Right ventricle myocardium superior (tissue), 1 donor: ENCODE data around the gene AXIN2. TPM values are rescaled to one million over a fixed set of nuclear protein-coding genes. Genes with fewer than 3 reads are reported as not detected.
"Not testable (repeated sequence)": the region's sequence is repeated elsewhere in the genome, so short reads cannot be mapped to it uniquely, and the experiment has no call there.

Experiments used
- ATAC-seq: fragments of 200-7000 bp; cut with Tn5 transposase; one replicate; pipeline ENCODE4 v1.9.1; 2020; ENCODE audit warnings: mild to moderate bottlenecking; ENCODE audit not compliant: poor library complexity
- DNase-seq: peaks from one replicate; pipeline ENCODE4 v3.0.0-alpha.2; 2020
- intact Hi-C: fragments of 100-400 bp; cut with DNase I; formaldehyde crosslinking; loops from one replicate; pipeline ENCODE4 v1.11.2; 2022
- total RNA-seq: library from RNA; stranded (reverse); fragmentation: NEBNext Ultra II Directional; extraction: Animal tissue kit (Norgen Biotek cat#: 25700); gene quantifications from one replicate; pipeline ENCODE4 v1.2.1, GENCODE V29; 2021
- donor health status: DM: no; HTN: yes; CAD: no; lungs with severe emphysema.

The AXIN2 gene
- total RNA-seq, 1 donor from 2014 or later = 20.7 TPM

- DNase-seq (no peak), ATAC-seq (no peak)
- intact Hi-C loops = no loop called here
Measured at GRCh38 chr17:65503557-65503956, 57.9 kb downstream of the AXIN2 start.

DNA sequence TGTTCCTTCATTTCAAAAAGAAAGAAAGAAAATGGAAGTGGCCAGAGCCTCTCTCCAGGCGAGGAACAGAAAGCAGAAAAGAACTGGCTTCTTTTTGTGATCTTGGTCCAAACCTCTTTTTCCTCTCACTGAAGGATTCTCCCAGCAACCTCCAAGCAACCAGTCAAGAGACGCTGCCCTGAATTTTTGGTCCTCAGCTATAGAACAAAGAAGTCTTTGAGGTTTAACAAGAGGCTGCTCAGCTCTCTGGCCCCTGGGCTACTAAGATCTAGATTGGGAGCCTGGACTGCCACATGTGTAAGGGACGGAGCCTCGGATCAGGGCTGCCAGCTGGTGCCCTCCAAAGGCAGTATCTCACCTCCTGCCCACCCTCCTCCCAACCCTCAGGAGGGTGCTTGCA is 62.6 kb downstream of the AXIN2 start:
- no peak for ATAC-seq
- intact Hi-C loops = no loop called here

GRCh38 chr17:65496801-65497200 is 64.6 kb downstream of the AXIN2 start:
- ATAC-seq (no peak), DNase-seq (no peak)
- intact Hi-C loops = no loop called here

More for the DNA sequence above, 62.6 kb downstream of the AXIN2 start:
- DNase-seq = no peak

GRCh38 chr17:65495122-65496055 is 66.1 kb downstream of the AXIN2 start:
- intact Hi-C loops = no loop called here
- ATAC-seq (no peak), DNase-seq (no peak)

GRCh38 chr17:65489413-65490155 is 71.9 kb downstream of the AXIN2 start:
- ATAC-seq = no peak
- intact Hi-C loops = no loop called here
- no peak for DNase-seq

- intact Hi-C loops = no loop called here
- no peak for DNase-seq
- no peak for ATAC-seq
Measured at GRCh38 chr17:65488665-65489064, 72.8 kb downstream of the AXIN2 start.

DNA sequence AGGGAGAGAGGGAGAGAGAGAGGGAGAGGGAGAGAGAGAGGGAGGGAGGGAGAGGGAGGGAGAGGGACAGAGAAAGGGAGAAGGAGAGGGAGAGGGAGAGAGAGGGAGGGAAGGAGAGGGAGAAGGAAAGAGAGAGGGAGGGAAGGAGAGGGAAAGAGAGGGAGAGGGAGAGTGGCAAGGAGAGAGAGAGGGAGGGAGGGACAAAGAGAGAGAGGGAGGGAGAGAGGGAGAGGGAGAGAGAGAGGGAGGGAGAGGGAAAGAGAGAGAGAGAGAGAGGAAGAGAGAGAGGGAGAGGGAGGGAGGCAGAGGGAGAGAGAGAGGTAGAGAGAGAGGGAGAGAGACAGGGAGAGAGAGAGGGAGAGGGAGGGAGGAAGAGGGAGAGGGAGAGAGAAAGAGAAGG is 73.5 kb downstream of the AXIN2 start:
- ATAC-seq = no peak
- intact Hi-C loops = no loop called here

DNA sequence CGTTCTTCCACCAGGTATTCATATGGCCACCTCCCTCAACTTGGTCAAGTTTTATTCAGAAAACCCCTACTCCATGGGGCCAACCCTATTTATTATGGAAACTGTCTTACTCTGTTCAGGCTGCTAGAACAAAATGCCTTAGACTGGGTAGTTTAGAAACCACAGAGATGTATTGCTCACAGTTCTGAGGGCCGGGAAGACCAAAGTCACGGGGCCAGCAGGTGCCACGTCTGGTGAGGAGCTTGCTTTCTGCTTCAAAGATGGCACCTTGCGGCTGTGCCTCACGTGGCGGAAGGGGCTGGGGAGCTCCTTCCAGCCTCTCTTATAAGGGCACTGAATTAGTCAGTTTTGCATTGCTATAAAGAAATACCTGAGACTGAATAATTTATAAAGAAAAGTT is 74.3 kb downstream of the AXIN2 start:
- intact Hi-C loops = no loop called here
- no peak for DNase-seq
- ATAC-seq = no peak

More for the DNA sequence above, 73.5 kb downstream of the AXIN2 start:
- DNase-seq = no peak

- ATAC-seq = peak; percentile 84
- intact Hi-C loops = no loop called here
- peak; percentile 69 for DNase-seq
Measured at GRCh38 chr17:65485388-65486299, 75.8 kb downstream of the AXIN2 start.

DNA sequence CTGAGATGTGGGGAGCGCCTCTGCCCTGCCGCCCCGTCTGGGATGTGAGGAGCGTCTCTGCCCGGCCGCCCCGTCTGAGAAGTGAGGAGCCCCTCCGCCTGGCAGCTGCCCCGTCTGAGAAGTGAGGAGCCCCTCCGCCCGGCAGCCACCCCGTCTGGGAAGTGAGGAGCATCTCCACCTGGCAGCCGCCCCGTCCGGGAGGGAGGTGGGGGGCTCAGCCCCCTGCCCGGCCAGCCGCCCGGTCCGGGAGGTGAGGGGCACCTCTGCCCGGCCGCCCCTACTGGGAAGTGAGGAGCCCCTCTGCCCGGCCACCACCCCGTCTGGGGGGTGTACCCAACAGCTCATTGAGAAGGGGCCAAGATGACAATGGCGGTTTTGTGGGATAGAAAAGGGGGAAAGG is 77.0 kb downstream of the AXIN2 start:
- ATAC-seq, DNase-seq, intact Hi-C loops: not testable (repeated sequence)

DNA sequence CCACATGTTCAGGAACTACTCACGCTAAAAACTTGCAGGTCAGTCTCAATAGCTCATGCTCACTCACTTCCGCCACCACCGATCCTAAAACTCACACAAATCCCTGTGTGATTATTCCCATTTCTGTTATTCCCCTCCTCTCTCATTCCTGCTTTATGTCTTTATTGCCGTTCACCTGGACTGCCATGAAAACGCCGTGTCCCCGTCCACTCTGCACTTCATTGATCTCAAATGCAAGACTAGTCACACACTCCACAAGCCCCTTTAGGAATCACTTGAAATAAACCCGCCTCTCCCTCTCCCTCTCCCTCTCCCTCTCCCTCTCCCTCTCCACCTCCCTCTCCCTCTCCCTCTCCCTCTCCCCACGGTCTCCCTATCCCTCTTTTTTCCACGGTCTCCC is 78.0 kb downstream of the AXIN2 start:
- intact Hi-C loops = no loop called here
- ATAC-seq (no peak), DNase-seq (no peak)

DNA sequence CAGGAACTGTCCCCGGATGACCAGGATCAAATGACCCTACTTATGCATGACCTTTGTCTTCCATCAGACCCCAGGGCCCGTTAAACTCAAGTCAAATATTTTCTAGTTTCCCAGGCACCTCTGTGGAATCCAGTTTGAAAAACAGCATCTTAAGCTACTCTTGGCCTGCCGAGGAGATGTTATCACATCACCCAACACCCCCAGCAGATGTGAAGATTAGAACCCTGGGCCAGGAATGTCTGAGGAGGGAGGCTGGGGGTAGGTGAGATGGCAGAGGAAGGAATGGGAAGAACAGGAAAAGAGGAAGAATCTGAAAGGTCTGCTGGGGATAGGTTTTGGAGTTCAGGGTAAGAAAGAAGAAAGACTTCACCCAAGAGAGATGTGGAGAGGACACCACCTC is 79.2 kb downstream of the AXIN2 start:
- ATAC-seq = no peak
- intact Hi-C loops = no loop called here
- no peak for DNase-seq

DNA sequence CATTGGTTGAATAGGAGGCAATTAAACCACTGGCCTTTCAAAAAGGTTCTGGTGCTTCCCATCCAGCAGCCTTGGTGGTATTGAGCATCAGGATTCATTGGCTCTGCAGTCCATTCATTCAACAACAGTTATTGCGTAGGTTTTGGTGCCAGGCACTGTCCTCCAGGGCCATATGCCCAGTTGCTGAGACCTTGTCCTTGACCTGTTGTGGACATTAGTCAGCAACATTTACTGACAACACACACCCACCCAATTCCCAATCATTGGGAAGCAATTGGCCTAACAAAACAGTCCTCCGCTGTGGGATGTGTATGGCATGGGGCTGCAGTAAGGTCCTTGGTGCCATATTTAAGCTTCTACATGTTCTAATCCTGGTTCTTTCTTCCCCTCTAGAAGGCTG is 82.2 kb downstream of the AXIN2 start:
- ATAC-seq (no peak), DNase-seq (no peak)
- intact Hi-C loops = no loop called here
